Stimulated activated CD4-positive, alpha-beta T cell treated with anti-CD3 and anti-CD28 coated beads, Interleukin-15, amount 100 ng/mL, for 1 hour (primary cell): Measurements from ENCODE around the gene MOV10L1.

Experiments used
- DNase-seq, 2 donors: peaks; one replicate each; pipeline ENCODE4 v3.0.0-alpha.2; 2020; ENCODE audit warnings: low read depth in 1 of 2, low spot score in 1 of 2

Gene MOV10L1

DNA sequence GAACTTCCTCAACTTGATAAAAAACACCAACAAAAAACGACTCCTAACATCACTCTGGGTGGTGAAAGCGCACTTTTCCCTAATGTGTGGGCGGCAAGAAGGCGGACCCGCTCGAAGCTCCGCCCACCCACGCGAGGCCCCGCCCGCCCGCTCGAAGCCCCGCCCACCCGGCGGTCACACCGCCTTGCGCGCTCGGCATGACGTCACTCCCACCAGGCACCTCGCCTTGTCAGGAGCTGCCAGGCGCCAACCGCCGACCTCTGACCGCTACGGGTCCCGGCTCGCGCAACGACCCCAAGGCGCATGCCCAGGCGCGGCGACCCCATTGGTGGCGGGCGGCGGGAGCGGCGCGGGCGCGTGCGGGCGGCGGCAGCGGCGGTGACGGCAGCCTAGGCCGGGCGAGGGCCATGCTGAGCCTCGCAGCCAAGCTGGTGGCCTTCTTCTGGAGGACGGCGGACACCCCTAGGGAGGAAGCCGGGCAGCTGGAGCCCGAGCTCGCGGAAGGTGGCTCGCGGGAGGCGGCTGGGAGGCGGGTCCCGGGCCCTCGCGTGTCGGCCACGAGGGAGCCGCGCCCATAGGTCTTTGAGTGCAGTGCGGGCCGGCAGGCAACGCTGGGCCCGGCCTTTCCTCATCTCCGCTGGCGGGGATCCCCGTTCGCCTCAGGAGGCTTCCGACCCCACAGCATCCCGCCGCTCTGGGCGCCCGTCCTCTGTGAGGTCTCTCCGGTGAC, at the start of gene MOV10L1:
TSS of gene MOV10L1 (plus strand) at position 325 of the 730 bp plus-strand sequence. CDS start at position 408, 83 bp downstream.
- no peak for DNase-seq

GRCh38 chr22:50040717-50041116, 49.1 kb upstream of the MOV10L1 start:
- no peak for DNase-seq

- no peak for DNase-seq
Measured at GRCh38 chr22:50041361-50042065, 48.3 kb upstream of the MOV10L1 start.

- DNase-seq = no peak
Measured at GRCh38 chr22:50044485-50045118, 45.2 kb upstream of the MOV10L1 start.

DNA sequence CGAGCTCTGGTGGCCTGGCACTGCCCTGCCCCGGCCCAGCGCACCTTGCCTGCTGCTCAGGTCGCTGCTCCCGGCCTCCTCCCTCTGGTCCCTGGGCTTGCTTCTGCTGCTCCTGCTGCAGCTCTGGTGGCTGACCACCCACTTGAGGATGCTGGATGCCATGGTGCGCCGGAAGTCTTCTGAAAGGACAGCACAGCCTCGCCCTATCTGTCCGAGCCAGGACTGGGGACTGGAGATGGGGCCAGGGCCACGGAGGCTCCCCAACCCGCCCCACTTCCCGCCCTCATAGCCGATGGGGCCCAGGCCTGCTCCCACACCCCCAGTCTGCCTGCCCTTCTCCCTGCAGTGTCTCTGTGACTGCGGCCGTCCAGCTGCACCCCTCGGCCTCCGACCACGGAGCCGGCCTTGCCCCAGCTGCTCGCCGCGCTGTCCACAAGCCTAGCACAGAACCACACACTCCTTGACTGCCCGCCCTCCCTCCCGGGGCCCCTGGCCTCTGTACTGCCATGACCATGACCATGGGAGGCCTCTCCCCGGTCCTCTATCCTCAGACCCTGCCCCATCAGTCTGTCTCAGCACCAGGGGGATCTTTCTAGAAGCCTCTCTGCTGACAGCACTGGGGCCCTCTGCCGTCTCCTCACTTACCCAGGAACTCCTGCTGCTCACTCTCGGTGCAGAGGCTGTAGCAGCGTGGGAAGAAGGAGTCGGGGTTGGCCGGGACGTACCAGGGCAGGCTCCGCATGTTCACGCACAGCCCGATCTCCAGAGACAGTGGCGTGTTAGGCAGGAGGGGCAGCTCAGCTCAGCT, 44.4 kb upstream of the MOV10L1 start:
- DNase-seq = no peak

DNA sequence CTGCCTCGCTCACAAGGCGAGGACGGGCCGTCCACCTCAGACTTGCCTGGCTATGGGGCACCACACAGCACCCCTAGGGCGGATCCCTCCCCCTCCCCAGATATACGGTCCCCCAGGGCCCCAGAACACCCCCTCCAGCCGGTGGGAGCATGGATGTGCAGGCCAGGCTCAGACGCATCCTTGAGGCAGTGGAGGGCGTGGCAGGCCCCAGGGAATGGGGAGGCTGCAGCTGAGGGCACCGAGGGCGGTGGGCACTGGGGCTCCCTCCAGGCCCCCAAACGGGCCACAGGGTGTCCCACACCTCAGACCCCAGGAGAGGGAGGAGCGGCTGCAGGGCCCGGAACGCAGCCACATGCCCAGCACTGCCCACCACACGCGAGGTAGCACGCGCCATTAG, 43.8 kb upstream of the MOV10L1 start:
- no peak for DNase-seq

DNA sequence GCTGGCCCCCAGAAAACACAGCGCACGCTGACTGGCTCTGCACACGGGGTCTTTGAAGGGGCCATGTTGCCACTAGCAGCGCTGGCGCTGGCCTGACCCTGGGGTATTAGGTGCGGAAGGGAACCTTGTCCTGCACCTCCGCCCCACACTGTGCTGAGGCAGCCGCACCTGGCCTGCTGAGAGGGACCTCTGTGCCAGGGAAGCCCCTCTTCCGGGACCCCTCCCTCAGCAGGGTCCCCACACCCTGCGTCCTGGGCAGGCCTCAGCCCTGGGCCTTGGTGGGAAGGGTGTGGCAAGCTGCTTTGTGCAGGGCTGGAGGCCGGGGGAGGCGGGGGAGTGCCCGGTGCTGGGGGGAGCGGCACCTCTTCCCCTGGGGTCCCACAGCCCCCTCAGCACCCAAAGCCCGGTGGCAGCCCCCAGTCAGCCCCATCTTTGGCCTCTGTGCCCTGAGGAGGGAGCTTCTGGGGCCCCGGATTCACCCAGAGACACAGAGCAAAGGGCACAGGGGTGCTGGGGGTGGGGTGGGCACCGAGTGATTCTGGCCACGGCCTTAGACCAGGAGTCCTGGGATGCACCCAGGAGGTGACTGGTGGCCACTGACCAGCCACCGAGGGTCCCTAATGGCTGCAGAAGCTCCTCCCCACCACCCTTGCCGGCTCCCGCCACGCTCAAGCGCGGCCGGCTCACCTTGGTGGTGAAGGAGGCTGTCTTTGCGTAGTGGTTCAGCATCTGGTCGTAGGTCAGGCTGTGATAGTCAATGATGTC, 43.1 kb upstream of the MOV10L1 start:
- DNase-seq = no peak

- no peak for DNase-seq
Measured at GRCh38 chr22:50047346-50047745, 42.5 kb upstream of the MOV10L1 start.

DNA sequence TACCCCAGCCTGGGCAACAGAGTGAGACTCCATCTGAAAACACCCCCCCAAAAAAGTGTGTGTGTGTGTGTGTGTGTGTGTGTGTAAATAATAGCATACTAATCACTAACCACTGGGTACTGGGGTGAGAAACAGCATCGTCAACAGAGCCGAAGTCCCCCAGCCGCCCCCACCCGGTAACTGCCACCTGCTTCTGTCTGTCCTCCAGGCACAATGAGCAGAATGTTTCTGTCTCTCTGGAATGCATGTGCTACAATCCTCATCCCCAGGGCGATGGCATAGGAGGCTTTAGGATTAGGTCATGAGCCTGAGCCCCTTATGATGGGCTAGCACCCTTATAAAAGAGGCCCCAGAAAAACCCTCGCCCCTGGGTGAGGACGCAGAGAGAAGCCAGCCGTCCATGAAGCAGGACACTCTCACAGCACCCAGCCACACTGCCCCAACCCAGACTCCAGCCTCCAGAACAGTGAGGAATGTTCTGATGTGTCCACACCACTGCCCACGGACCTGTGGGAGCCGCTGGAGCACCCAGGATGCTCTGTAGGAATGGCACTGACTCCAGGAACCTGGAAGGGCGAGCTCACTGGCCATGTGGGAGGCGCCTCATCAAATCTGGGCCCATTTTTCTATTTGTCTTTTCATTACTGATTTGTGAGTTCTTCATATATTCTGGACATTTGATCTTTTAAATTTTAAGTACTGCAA, 41.6 kb upstream of the MOV10L1 start:
- no peak for DNase-seq

DNA sequence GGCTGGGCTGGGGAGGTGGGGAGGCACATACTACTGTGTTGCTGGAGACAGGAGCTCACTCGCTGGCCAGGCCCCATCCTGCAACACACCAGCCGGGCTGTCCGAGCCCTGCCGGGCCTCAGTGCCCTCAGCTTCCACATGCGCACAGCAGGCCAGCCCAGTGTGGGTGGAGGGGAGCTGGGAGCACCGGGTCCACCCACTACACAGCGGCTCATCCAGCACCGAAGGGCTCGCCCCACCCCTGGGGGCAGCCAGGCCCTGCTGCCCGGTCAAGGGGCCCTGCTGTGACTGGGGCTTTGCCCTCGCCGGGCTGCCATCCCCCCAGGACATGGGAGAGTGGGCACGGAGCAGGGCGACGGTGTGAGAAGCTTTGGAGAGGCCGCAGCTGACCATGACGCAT, 41.0 kb upstream of the MOV10L1 start:
- DNase-seq = no peak

DNA sequence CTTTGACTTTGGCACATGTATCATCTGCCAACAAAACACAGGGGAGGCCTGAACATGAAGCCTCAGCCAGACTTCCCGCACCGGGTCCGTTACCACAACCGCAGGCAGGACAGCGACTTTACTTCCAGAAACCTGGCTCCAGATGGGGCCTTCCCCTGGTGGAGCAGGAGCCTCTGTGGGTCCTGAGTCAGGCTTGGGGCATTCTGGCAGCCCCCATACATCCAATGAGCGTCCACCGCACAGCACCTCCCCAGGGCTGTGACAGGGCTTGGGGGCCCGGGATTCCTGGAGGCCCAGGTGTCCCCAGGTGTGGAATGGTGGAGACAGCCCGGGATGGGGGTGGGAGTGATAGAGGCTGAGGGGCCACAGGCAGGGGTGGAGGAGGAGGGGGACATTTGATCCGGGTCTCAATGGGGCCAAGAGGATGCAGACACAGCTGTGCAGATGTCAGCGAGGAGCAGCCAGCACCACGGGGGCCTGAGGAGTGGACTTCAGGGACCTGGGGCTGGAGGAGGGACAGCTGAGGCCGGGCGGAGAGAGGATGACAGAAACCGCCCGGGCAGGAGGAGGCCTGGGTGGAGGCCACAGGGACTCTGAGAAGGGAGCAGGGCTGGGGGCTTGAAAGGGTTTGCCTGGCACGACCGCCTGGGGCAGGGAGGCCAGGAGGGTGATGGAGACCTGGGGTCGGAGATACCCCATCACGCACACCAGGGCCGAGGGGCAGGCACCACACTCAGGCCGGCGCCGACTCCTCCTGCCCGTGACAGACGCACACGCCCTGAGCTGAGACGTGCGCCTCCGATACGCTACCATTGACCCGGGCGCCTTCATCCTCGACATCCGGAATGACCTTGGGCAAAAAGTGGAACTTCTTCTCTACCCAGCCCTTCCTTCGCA, 40.3 kb upstream of the MOV10L1 start:
- no peak for DNase-seq

GRCh38 chr22:50051930-50052329, 37.9 kb upstream of the MOV10L1 start:
- no peak for DNase-seq

GRCh38 chr22:50053861-50054260, 35.9 kb upstream of the MOV10L1 start:
- DNase-seq = no peak

DNA sequence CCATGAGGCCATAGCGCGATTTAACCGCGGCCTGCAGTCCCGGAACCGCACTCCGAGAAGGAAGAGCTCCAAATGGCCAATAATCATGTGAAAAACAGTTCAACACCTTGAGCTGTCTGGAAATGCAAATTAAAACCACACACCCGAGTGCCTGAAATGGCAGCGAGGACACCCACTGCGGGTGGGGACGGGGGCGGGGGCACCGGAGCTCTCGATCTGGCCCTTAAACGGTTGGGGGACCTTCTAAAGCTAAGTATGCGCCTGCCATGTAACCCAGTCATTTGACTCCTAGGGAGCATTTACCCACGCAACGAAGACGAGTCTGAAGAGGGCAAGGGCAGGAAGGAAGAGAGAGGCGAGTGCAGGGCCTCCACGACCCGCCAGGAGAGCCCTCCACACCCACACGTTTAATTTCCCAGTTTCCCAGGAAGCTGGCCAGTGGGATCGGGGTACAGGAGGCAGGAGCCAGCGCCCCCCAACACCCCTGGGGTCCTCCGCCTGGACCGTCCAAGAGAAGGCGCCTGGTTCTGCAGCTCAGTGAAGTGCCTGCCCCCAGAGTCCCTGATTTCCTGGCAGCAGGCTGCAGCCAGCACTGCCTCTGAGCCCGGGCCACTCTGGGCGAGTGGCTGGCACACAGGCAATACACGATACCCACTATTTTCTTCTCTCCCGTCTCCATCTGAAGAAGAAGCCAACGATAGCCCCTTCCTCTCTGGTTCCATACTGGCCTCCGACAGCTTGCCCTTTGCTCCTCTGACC, 33.4 kb upstream of the MOV10L1 start:
- DNase-seq = no peak

DNA sequence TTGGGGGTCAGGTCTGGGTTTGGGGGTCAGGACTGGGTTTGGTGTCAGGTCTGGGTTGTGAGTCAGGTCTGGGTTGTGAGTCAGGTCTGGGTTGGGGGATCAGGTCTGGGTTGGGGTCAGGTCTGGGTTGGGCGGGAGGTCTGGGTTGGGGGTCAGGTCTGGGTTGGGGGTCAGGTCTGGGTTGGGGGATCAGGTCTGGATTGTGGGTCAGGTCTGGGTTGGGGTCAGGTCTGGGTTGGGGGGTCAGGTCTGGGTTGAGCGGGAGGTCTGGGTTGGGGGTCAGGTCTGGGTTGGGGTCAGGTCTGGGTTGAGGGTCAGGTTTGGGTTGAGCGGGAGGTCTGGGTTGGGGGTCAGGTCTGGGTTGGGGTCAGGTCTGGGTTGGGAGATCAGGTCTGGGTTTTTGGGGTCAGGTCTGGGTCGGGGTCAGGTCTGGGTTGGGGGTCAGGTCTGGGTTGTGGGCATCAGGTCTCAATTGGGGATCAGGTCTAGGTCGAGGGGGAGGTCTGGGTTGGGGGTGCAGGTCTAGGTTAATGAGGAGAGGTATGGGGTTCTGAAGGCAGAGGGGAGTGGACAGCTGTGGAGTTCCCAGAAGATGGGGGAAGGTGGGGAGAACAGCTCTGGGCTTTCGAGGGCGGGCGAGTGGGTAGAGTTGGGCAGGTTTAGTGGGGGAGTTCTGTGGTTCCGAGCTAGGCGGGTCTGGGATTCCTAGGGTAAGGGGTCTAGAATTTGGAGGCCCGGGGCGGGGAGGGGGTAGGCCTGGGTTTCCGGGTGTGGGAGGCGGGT, 32.3 kb upstream of the MOV10L1 start:
- no peak for DNase-seq

DNA sequence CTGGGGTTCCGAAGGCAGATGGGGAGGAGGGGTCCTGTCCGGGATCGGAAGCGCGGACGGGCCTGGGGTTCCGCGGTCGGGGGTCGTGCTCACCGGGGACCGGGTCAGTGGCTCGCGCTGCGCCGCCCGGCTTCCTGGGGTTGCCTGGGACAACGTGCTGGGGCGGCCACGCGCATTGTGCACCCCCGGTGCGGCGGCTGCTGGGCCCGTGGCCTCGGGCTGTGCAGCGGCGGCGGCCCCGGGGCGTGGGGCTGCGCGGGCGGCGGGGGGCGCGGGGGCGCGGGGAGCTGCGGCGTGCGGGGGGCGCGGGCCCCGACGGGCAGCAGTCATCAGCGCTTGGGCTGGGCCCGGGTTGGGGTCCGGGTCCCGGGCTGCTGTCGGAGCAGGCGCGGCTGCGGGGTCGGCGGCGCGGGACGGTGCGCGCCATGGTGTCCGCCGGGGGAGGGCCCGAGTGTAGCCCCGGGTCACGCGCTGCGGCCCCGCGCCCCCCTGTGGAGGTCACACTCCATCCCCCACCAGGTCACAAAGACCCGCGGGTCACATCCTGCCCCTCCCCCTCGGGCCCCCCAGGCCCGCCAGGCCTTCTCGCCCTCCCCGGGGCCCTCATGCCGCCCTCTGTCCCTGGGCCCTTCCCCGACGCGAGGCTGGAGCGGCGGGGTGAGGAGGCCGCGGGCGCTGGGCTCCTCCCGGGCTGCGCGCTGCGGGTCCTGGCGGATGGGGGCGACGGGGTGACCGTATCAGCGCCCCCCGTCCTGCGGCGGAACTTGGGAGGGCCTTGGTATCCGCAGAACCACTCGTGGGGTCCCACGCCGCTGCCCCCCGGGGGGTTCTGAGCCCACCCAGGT, 31.5 kb upstream of the MOV10L1 start, which contains the start of gene TTLL8:
TSS of gene TTLL8 (minus strand) at position 238 of the 845 bp plus-strand sequence.
- DNase-seq = no peak
